Coronary artery (tissue), 2 donors: Measurements from ENCODE around the gene CYCS.
A peak's percentile ranks its signal among the peaks of the same experiment; 100 is the strongest.

Source experiments
- DNase-seq: peaks from one replicate; pipeline ENCODE4 v3.0.0-alpha.2; 2017; ENCODE audit warnings: low spot score
- H3K27ac ChIP-seq, 2 donors: fragments of 200-600 bp; sonication (generic); one replicate each; pipeline ENCODE4 v1.5.1; 2016 to 2019
- H3K4me3 ChIP-seq: fragments of 200-600 bp; sonication (generic); 2 replicates; pipeline ENCODE4 v1.5.1; 2016; ENCODE audit warnings: mild to moderate bottlenecking, moderate library complexity
- CTCF ChIP-seq: fragments of 200-600 bp; sonication (generic); IDR thresholded peaks from one replicate; pipeline ENCODE4 v1.5.1; 2019; ENCODE audit warnings: antibody characterized with exemption

The CYCS gene

GRCh38 chr7:25134358-25135010 is 9.4 kb upstream of the CYCS start:
- H3K27ac ChIP-seq = no peak overlapping the region
- DNase-seq = no peak
- no peak overlapping the region for H3K4me3 ChIP-seq
- TF ChIP-seq CTCF = no peak

GRCh38 chr7:25132430-25132829 is 7.4 kb upstream of the CYCS start:
- no peak for TF ChIP-seq CTCF
- H3K27ac ChIP-seq = no peak overlapping the region
- H3K4me3 ChIP-seq = no peak overlapping the region
- DNase-seq = no peak

- DNase-seq = no peak
- Histone ChIP-seq H3K4me3 (no peak overlapping the region), H3K27ac (no peak overlapping the region)
- no peak for TF ChIP-seq CTCF
Measured at GRCh38 chr7:25126751-25127150, 1.7 kb upstream of the CYCS start.

- Histone ChIP-seq H3K4me3 (peak overlapping the region; percentile 95), H3K27ac (peak overlapping the region; percentile 95 to 97)
- DNase-seq = no peak
- no peak for TF ChIP-seq CTCF
Measured at GRCh38 chr7:25124465-25125136, 459 bp downstream of the CYCS start.

- H3K4me3 ChIP-seq = no peak overlapping the region
- H3K27ac ChIP-seq = no peak overlapping the region
- no peak for DNase-seq
- no peak for TF ChIP-seq CTCF
Measured at GRCh38 chr7:25122373-25122772, 2.7 kb downstream of the CYCS start.

GRCh38 chr7:25121599-25121998 is 3.5 kb downstream of the CYCS start:
- no peak for TF ChIP-seq CTCF
- no peak overlapping the region for H3K27ac ChIP-seq
- DNase-seq = no peak
- H3K4me3 ChIP-seq = no peak overlapping the region

GRCh38 chr7:25119102-25119501 is 6.0 kb downstream of the CYCS start:
- no peak for TF ChIP-seq CTCF
- DNase-seq = no peak
- H3K27ac ChIP-seq = no peak overlapping the region
- no peak overlapping the region for H3K4me3 ChIP-seq
